GM23338 (cell line): Measurements from ENCODE around the gene TARBP1. TPM values are rescaled to one million over a fixed set of nuclear protein-coding genes. Genes with fewer than 3 reads are reported as not detected.

Experiments used
- ATAC-seq: fragments of 200-7000 bp; cut with Tn5 transposase; 3 replicates; pipeline ENCODE4 v1.9.1; 2020
- DNase-seq: peaks from one replicate; pipeline ENCODE4 v3.0.0-alpha.2; 2015; ENCODE audit warnings: low spot score
- H2AFZ ChIP-seq: fragments of 200-600 bp; sonication (generic); 2 replicates; pipeline ENCODE4 v1.8.0; 2016; ENCODE audit warnings: antibody characterized with exemption, mild to moderate bottlenecking, moderate library complexity
- H3F3A ChIP-seq: fragments of 200-600 bp; sonication (generic); replicated peaks from 2 replicates; pipeline ENCODE4 v1.8.0; 2017; ENCODE audit warnings: antibody characterized with exemption, mixed run types, low read depth
- H3K27ac ChIP-seq: fragments of 200-600 bp; sonication (generic); 2 replicates; pipeline ENCODE4 v1.6.1; 2016; ENCODE audit warnings: low read depth
- H3K27me3 ChIP-seq: fragments of 200-600 bp; sonication (generic); 2 replicates; pipeline ENCODE4 v1.8.0; 2016; ENCODE audit warnings: mild to moderate bottlenecking, mixed run types, moderate library complexity; ENCODE audit not compliant: insufficient read depth
- H3K36me3 ChIP-seq: fragments of 200-600 bp; sonication (generic); 2 replicates; pipeline ENCODE4 v1.8.0; 2016; ENCODE audit warnings: mild to moderate bottlenecking; ENCODE audit not compliant: insufficient read depth
- H3K4me1 ChIP-seq: fragments of 200-600 bp; sonication (generic); 2 replicates; pipeline ENCODE4 v1.8.0; 2016; ENCODE audit warnings: mild to moderate bottlenecking, moderate library complexity; ENCODE audit not compliant: insufficient read depth
- H3K4me2 ChIP-seq: fragments of 200-600 bp; sonication (generic); 2 replicates; pipeline ENCODE4 v1.7.1; 2017; ENCODE audit warnings: mixed run types
- H3K4me3 ChIP-seq: fragments of 200-600 bp; sonication (generic); 2 replicates; pipeline ENCODE4 v1.6.1; 2016; ENCODE audit warnings: mixed run types
- H3K79me2 ChIP-seq: fragments of 200-600 bp; sonication (generic); replicated peaks from 2 replicates; pipeline ENCODE4 v1.8.0; 2017; ENCODE audit warnings: mild to moderate bottlenecking; ENCODE audit not compliant: insufficient read depth
- H3K9me2 ChIP-seq: fragments of 200-600 bp; sonication (generic); 2 replicates; pipeline ENCODE4 v1.8.0; 2017; ENCODE audit not compliant: insufficient read depth
- H4K20me1 ChIP-seq: fragments of 200-600 bp; sonication (generic); replicated peaks from 2 replicates; pipeline ENCODE4 v1.8.0; 2017; ENCODE audit warnings: mild to moderate bottlenecking; ENCODE audit not compliant: insufficient read depth
- H3K27ac Mint-ChIP-seq: 2 replicates; pipeline ENCODE4 v1.8.0; 2020; ENCODE audit warnings: inconsistent platforms, mild to moderate bottlenecking, moderate library complexity, mixed read lengths
- H3K27me3 Mint-ChIP-seq: 3 replicates; pipeline ENCODE4 v1.8.0; 2022; ENCODE audit warnings: low read depth, mild to moderate bottlenecking, moderate library complexity, mixed read lengths, inconsistent platforms; ENCODE audit not compliant: insufficient read depth, poor library complexity
- H3K36me3 Mint-ChIP-seq: 3 replicates; pipeline ENCODE4 v1.8.0; 2021; ENCODE audit warnings: low read depth, mild to moderate bottlenecking, inconsistent platforms, moderate library complexity, mixed read lengths
- H3K4me1 Mint-ChIP-seq: 3 replicates; pipeline ENCODE4 v1.8.0; 2020; ENCODE audit warnings: mild to moderate bottlenecking, inconsistent platforms, mixed read lengths
- H3K4me3 Mint-ChIP-seq: 3 replicates; pipeline ENCODE4 v1.8.0; 2021; ENCODE audit warnings: moderate library complexity, mild to moderate bottlenecking, inconsistent platforms, mixed read lengths
- H3K9me3 Mint-ChIP-seq: 3 replicates; pipeline ENCODE4 v1.8.0; 2020; ENCODE audit warnings: moderate library complexity, mild to moderate bottlenecking, inconsistent platforms, mixed read lengths
- CREB1 ChIP-seq: fragments of 250-450 bp; sonication (Bioruptor Pico); IDR thresholded peaks from 2 replicates; pipeline ENCODE4 v1.5.0; 2020; ENCODE audit warnings: low read depth, mild to moderate bottlenecking, moderate library complexity
- EZH2 ChIP-seq: fragments of 200-600 bp; sonication (generic); IDR thresholded peaks from one replicate; pipeline ENCODE4 v1.8.0; 2017; ENCODE audit warnings: antibody characterized with exemption, mild to moderate bottlenecking, low read depth; ENCODE audit not compliant: unreplicated experiment
- EZH2phosphoT487 ChIP-seq: fragments of 200-600 bp; sonication (generic); IDR thresholded peaks from one replicate; pipeline ENCODE4 v1.8.1; 2018; ENCODE audit warnings: antibody characterized with exemption; ENCODE audit not compliant: unreplicated experiment
- JUNB ChIP-seq: IDR thresholded peaks from one replicate; pipeline ENCODE4 v1.6.1; 2016; ENCODE audit warnings: antibody characterized with exemption; ENCODE audit not compliant: unreplicated experiment
- NANOG ChIP-seq: IDR thresholded peaks from 2 replicates; pipeline ENCODE4 v1.6.1; 2016; ENCODE audit warnings: antibody characterized with exemption, borderline replicate concordance
- POLR2AphosphoS5 ChIP-seq: IDR thresholded peaks from 2 replicates; pipeline ENCODE4 v1.6.1; 2016; ENCODE audit warnings: antibody characterized with exemption, low read depth
- STAT1 ChIP-seq: IDR thresholded peaks from one replicate; pipeline ENCODE4 v1.6.1; 2016; ENCODE audit warnings: antibody characterized with exemption; ENCODE audit not compliant: unreplicated experiment
- ZNF114 ChIP-seq: fragments of 250-450 bp; sonication (Bioruptor Pico); IDR thresholded peaks from 2 replicates; pipeline ENCODE4 v1.5.0; 2020; ENCODE audit warnings: mild to moderate bottlenecking, moderate library complexity
- polyA plus RNA-seq: library from polyadenylated mRNA; unstranded; fragments of >200 nt; fragmentation: Nextera tagmentation; extraction: Ambion mirVana; gene quantifications from 2 replicates; pipeline ENCODE4 v1.2.1, GENCODE V29; 2016
- total RNA-seq: library from RNA; depleted of rRNA; stranded (reverse); fragments of >200 nt; shearing (Covaris generic); gene quantifications from 2 replicates; pipeline ENCODE4 v1.2.3, GENCODE V29; 2014
- TF ChIP-seq, protein P1 (sequence below), 2 experiments: fragments of 200-600 bp in 1 of 2; sonication (generic) in 1 of 2; conservative IDR thresholded peaks; 2 replicates each; pipeline versions ENCODE4 v1.5.1 to v1.6.1; 2016 to 2017; ENCODE audit warnings: antibody characterized with exemption in 2 of 2, low read depth in 2 of 2, mild to moderate bottlenecking in 2 of 2, moderate library complexity in 1 of 2
- TF ChIP-seq, protein P2 (sequence below): IDR thresholded peaks from 2 replicates; pipeline ENCODE4 v1.6.1; 2016; ENCODE audit warnings: antibody characterized with exemption
- TF ChIP-seq, protein P3 (sequence below): fragments of 250-450 bp; sonication (Bioruptor Pico); IDR thresholded peaks from 2 replicates; pipeline ENCODE4 v1.5.0; 2020; ENCODE audit warnings: mild to moderate bottlenecking, moderate library complexity

TARBP1 gene
- total and polyA plus RNA-seq, 2 experiments from 2014 or later = 14.9 to 18.8 TPM

DNA sequence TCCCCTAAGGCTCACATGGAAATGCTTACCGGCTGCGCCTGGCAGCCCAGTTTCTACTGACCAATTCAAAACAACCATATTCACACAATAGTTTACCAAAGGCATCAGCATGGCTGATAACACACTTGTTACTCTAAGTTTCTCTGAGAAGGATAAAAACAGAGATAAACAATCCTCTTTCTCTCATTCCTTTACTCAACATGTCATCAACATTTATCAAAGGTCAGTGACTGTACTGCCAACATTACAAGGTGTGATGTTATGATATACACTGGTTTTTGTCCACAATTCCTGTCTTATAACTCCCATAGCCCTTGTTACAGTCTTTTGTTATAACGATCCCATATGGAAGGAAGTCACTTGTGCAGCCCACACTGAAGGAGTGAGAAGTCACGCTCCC, 72.1 kb downstream of the TARBP1 start (continued):
- no peak for TF ChIP-seq STAT1
- TF ChIP-seq, protein P1, sequence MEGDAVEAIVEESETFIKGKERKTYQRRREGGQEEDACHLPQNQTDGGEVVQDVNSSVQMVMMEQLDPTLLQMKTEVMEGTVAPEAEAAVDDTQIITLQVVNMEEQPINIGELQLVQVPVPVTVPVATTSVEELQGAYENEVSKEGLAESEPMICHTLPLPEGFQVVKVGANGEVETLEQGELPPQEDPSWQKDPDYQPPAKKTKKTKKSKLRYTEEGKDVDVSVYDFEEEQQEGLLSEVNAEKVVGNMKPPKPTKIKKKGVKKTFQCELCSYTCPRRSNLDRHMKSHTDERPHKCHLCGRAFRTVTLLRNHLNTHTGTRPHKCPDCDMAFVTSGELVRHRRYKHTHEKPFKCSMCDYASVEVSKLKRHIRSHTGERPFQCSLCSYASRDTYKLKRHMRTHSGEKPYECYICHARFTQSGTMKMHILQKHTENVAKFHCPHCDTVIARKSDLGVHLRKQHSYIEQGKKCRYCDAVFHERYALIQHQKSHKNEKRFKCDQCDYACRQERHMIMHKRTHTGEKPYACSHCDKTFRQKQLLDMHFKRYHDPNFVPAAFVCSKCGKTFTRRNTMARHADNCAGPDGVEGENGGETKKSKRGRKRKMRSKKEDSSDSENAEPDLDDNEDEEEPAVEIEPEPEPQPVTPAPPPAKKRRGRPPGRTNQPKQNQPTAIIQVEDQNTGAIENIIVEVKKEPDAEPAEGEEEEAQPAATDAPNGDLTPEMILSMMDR (conservative IDR thresholded peaks at IDR 0.05; ENCODE audit: low read depth in 2 of 2) = no peak
- TF ChIP-seq JUNB = no peak
- no peak for TF ChIP-seq EZH2phosphoT487
- no peak for TF ChIP-seq POLR2AphosphoS5
- no peak for TF ChIP-seq EZH2

DNA sequence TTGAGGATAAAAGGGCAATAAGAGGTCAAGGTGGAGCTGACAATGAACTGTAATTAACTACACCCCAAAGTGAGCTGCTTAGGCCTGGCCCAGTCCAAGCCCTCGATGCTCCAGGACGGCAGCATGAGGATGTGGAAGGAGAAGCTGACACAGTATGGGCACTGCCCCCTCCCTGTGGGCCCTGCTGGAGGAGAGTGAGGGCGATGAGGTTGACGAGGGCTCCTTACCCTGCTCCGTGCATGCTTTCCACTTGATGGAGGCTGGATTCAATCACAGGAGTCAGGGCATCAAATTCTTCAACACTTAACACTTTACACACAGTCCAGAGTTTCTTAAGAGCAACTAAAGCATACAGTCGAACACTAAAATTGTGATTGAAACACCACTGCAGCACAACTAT, 73.3 kb downstream of the TARBP1 start:
- Histone ChIP-seq H3K4me3 (no peak overlapping the region), H3F3A (no peaks in the 10 kb centered on the region), H2AFZ (no peak overlapping the region), H4K20me1 (no peaks in the 10 kb centered on the region; the same call in 1 of the 2 replicates), H3K79me2 (no peaks in the 10 kb centered on the region), H3K27me3 (no peaks in the 10 kb centered on the region), H3K4me1 (no peaks in the 10 kb centered on the region), H3K9me2 (no peaks in the 10 kb centered on the region), H3K27ac (no peak overlapping the region), H3K36me3 (no peaks in the 10 kb centered on the region), H3K4me2 (no peak overlapping the region)
- no peak for DNase-seq
- H3K27ac Mint-ChIP-seq = no peak overlapping the region; the same call in 1 of the 2 replicates
- ATAC-seq = no peak
- no peaks in the 10 kb centered on the region for H3K4me1 Mint-ChIP-seq
- no peaks in the 10 kb centered on the region; the same call in 2 of the 3 replicates for H3K36me3 Mint-ChIP-seq
- H3K9me3 Mint-ChIP-seq = no peaks in the 10 kb centered on the region
- peaks cover 6% of the 10 kb centered on the region for H3K27me3 Mint-ChIP-seq
- no peak overlapping the region for H3K4me3 Mint-ChIP-seq
- TF ChIP-seq, protein P2, sequence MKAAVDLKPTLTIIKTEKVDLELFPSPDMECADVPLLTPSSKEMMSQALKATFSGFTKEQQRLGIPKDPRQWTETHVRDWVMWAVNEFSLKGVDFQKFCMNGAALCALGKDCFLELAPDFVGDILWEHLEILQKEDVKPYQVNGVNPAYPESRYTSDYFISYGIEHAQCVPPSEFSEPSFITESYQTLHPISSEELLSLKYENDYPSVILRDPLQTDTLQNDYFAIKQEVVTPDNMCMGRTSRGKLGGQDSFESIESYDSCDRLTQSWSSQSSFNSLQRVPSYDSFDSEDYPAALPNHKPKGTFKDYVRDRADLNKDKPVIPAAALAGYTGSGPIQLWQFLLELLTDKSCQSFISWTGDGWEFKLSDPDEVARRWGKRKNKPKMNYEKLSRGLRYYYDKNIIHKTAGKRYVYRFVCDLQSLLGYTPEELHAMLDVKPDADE = no peak
- TF ChIP-seq ZNF114 (CRISPR knock-in tag) (no peak), JUNB (no peak), EZH2 (no peak), CREB1 (CRISPR knock-in tag) (no peak), POLR2AphosphoS5 (no peak), NANOG (no peak), STAT1 (no peak)
- TF ChIP-seq, protein P3, sequence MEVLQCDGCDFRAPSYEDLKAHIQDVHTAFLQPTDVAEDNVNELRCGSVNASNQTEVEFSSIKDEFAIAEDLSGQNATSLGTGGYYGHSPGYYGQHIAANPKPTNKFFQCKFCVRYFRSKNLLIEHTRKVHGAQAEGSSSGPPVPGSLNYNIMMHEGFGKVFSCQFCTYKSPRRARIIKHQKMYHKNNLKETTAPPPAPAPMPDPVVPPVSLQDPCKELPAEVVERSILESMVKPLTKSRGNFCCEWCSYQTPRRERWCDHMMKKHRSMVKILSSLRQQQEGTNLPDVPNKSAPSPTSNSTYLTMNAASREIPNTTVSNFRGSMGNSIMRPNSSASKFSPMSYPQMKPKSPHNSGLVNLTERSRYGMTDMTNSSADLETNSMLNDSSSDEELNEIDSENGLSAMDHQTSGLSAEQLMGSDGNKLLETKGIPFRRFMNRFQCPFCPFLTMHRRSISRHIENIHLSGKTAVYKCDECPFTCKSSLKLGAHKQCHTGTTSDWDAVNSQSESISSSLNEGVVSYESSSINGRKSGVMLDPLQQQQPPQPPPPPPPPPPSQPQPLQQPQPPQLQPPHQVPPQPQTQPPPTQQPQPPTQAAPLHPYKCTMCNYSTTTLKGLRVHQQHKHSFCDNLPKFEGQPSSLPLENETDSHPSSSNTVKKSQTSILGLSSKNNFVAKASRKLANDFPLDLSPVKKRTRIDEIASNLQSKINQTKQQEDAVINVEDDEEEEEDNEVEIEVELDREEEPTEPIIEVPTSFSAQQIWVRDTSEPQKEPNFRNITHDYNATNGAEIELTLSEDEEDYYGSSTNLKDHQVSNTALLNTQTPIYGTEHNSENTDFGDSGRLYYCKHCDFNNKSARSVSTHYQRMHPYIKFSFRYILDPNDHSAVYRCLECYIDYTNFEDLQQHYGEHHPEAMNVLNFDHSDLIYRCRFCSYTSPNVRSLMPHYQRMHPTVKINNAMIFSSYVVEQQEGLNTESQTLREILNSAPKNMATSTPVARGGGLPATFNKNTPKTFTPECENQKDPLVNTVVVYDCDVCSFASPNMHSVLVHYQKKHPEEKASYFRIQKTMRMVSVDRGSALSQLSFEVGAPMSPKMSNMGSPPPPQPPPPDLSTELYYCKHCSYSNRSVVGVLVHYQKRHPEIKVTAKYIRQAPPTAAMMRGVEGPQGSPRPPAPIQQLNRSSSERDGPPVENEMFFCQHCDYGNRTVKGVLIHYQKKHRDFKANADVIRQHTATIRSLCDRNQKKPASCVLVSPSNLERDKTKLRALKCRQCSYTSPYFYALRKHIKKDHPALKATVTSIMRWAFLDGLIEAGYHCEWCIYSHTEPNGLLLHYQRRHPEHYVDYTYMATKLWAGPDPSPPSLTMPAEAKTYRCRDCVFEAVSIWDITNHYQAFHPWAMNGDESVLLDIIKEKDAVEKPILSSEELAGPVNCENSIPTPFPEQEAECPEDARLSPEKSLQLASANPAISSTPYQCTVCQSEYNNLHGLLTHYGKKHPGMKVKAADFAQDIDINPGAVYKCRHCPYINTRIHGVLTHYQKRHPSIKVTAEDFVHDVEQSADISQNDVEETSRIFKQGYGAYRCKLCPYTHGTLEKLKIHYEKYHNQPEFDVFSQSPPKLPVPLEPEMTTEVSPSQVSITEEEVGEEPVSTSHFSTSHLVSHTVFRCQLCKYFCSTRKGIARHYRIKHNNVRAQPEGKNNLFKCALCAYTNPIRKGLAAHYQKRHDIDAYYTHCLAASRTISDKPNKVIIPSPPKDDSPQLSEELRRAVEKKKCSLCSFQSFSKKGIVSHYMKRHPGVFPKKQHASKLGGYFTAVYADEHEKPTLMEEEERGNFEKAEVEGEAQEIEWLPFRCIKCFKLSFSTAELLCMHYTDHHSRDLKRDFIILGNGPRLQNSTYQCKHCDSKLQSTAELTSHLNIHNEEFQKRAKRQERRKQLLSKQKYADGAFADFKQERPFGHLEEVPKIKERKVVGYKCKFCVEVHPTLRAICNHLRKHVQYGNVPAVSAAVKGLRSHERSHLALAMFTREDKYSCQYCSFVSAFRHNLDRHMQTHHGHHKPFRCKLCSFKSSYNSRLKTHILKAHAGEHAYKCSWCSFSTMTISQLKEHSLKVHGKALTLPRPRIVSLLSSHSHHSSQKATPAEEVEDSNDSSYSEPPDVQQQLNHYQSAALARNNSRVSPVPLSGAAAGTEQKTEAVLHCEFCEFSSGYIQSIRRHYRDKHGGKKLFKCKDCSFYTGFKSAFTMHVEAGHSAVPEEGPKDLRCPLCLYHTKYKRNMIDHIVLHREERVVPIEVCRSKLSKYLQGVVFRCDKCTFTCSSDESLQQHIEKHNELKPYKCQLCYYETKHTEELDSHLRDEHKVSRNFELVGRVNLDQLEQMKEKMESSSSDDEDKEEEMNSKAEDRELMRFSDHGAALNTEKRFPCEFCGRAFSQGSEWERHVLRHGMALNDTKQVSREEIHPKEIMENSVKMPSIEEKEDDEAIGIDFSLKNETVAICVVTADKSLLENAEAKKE (CRISPR knock-in tag) = no peak
- TF ChIP-seq, protein P1 (conservative IDR thresholded peaks at IDR 0.05; ENCODE audit: low read depth in 2 of 2) = no peak
